Midbrain (tissue), 1 donor: ENCODE data around the gene G3BP1.
A peak's percentile ranks its signal among the peaks of the same experiment; 100 is the strongest.
"Not testable (repeated sequence)": the region's sequence is repeated elsewhere in the genome, so short reads cannot be mapped to it uniquely, and the experiment has no call there.

Experiments used
- DNase-seq: peaks from one replicate; lab custom pipeline; 2025; lab: John Stamatoyannopoulos, UW

Gene G3BP1

GRCh38 chr5:151771259-151772028 lies at the start of gene G3BP1:
G3BP1 (plus strand) TSS chr5:151771954; CDS start chr5:151786621, 14,667 bp downstream.
- peak; percentile 100 for DNase-seq

GRCh38 chr5:151722546-151722945 lies 49.2 kb upstream of the G3BP1 start:
- DNase-seq: no peak

GRCh38 chr5:151724360-151724759 lies 47.4 kb upstream of the G3BP1 start:
- peak; percentile 80 for DNase-seq

- not testable (repeated sequence) for DNase-seq
Measured at GRCh38 chr5:151729597-151729996, 42.2 kb upstream of the G3BP1 start.

- DNase-seq: no peak
Measured at GRCh38 chr5:151730381-151730780, 41.4 kb upstream of the G3BP1 start.

GRCh38 chr5:151733358-151734063 lies 38.2 kb upstream of the G3BP1 start:
- no peak for DNase-seq

- no peak for DNase-seq
Measured at GRCh38 chr5:151734064-151734408, 37.7 kb upstream of the G3BP1 start.

- DNase-seq: no peak
Measured at GRCh38 chr5:151735646-151736045, 36.1 kb upstream of the G3BP1 start.

GRCh38 chr5:151737431-151737830 lies 34.3 kb upstream of the G3BP1 start:
- no peak for DNase-seq

GRCh38 chr5:151738125-151738848 lies 33.5 kb upstream of the G3BP1 start:
- no peak for DNase-seq

- no peak for DNase-seq
Measured at GRCh38 chr5:151739395-151739794, 32.4 kb upstream of the G3BP1 start.

GRCh38 chr5:151739939-151740335 lies 31.8 kb upstream of the G3BP1 start:
- no peak for DNase-seq

GRCh38 chr5:151740336-151740942 lies 31.3 kb upstream of the G3BP1 start:
- peak; percentile 74 for DNase-seq

- DNase-seq: no peak
Measured at GRCh38 chr5:151740958-151741373, 30.8 kb upstream of the G3BP1 start.

GRCh38 chr5:151741678-151742423 lies 29.9 kb upstream of the G3BP1 start:
- no peak for DNase-seq

GRCh38 chr5:151742870-151743294 lies 28.9 kb upstream of the G3BP1 start:
- DNase-seq: peak; percentile 38

- no peak for DNase-seq
Measured at GRCh38 chr5:151743530-151743929, 28.2 kb upstream of the G3BP1 start.

GRCh38 chr5:151745071-151745705 lies 26.6 kb upstream of the G3BP1 start:
- DNase-seq: peak; percentile 89

- no peak for DNase-seq
Measured at GRCh38 chr5:151750121-151750520, 21.6 kb upstream of the G3BP1 start.

- DNase-seq: no peak
Measured at GRCh38 chr5:151751091-151751490, 20.7 kb upstream of the G3BP1 start.

GRCh38 chr5:151751593-151751992 lies 20.2 kb upstream of the G3BP1 start:
- no peak for DNase-seq
